Neural cell (in vitro differentiated cells): Measurements from ENCODE around the gene SNX30. TPM values are rescaled to one million over a fixed set of nuclear protein-coding genes. Genes with fewer than 3 reads are reported as not detected.

ENCODE experiments used
- H2AFZ ChIP-seq: fragments of 200-600, 300-800 bp; sonication (generic), shearing (Covaris generic); 2 replicates; pipeline ENCODE4 v1.6.0; 2014; ENCODE audit warnings: low read depth, mild to moderate bottlenecking, antibody characterized with exemption, low read length, moderate library complexity
- H3F3A ChIP-seq: fragments of 200-600 bp; shearing (Covaris generic); 2 replicates; pipeline ENCODE4 v1.6.1; 2016; ENCODE audit warnings: mild to moderate bottlenecking, moderate library complexity, mixed read lengths, antibody characterized with exemption, low read length; ENCODE audit not compliant: insufficient read depth, poor library complexity, severe bottlenecking
- H3K27ac ChIP-seq: fragments of 200-600, 300-800 bp; sonication (generic), shearing (Covaris generic); 2 replicates; pipeline ENCODE4 v1.5.1; 2014; ENCODE audit warnings: mild to moderate bottlenecking, low read length, moderate library complexity
- H3K27me3 ChIP-seq: fragments of 300-800, 200-600 bp; sonication (generic), shearing (Covaris generic); 2 replicates; pipeline ENCODE4 v1.6.0; 2014; ENCODE audit warnings: mild to moderate bottlenecking, low read depth, low read length, moderate library complexity; ENCODE audit not compliant: insufficient read depth
- H3K36me3 ChIP-seq: fragments of 300-800, 200-600 bp; sonication (generic), shearing (Covaris generic); 2 replicates; pipeline ENCODE4 v1.5.1; 2014; ENCODE audit warnings: mild to moderate bottlenecking, antibody characterized with exemption, low read length, moderate library complexity; ENCODE audit not compliant: insufficient read depth
- H3K4me2 ChIP-seq: fragments of 300-800, 200-600 bp; sonication (generic), shearing (Covaris generic); 2 replicates; pipeline ENCODE4 v1.6.0; 2014; ENCODE audit warnings: mild to moderate bottlenecking, low read length
- H3K4me3 ChIP-seq: fragments of 300-800, 200-600 bp; sonication (generic), shearing (Covaris generic); 2 replicates; pipeline ENCODE4 v1.5.1; 2014; ENCODE audit warnings: mild to moderate bottlenecking, low read length, moderate library complexity
- H3K79me2 ChIP-seq: fragments of 200-600 bp; shearing (Covaris generic); replicated peaks from 2 replicates; pipeline ENCODE4 v1.6.0; 2014; ENCODE audit warnings: mild to moderate bottlenecking, low read length, moderate library complexity; ENCODE audit not compliant: insufficient read depth
- H3K9ac ChIP-seq: fragments of 300-800, 200-600 bp; sonication (generic), shearing (Covaris generic); 2 replicates; pipeline ENCODE4 v1.6.1; 2016; ENCODE audit warnings: mild to moderate bottlenecking, low read length, mixed read lengths
- H3K9me2 ChIP-seq: fragments of 200-600 bp; shearing (Covaris generic); 2 replicates; pipeline ENCODE4 v1.6.1; 2016; ENCODE audit warnings: mild to moderate bottlenecking, low read length, mixed read lengths; ENCODE audit not compliant: insufficient read depth
- H3K9me3 ChIP-seq: fragments of 200-600, 300-800 bp; sonication (generic), shearing (Covaris generic); 2 replicates; pipeline ENCODE4 v1.6.1; 2016; ENCODE audit warnings: mild to moderate bottlenecking, mixed run types, low read length, moderate library complexity, mixed read lengths
- H4K20me1 ChIP-seq: fragments of 200-600 bp; shearing (Covaris generic); 2 replicates; pipeline ENCODE4 v1.6.1; 2016; ENCODE audit warnings: mild to moderate bottlenecking, mixed run types; ENCODE audit not compliant: insufficient read depth
- EP300 ChIP-seq: fragments of 450-650 bp; conservative IDR thresholded peaks from 2 replicates; pipeline ENCODE4 v1.6.1; 2014; ENCODE audit warnings: antibody characterized with exemption, mild to moderate bottlenecking, moderate library complexity; ENCODE audit not compliant: poor library complexity, severe bottlenecking
- EZH2 ChIP-seq: fragments of 200-600, 300-800 bp; shearing (Covaris generic), sonication (generic); IDR thresholded peaks from 2 replicates; pipeline ENCODE4 v1.6.1; 2014; ENCODE audit warnings: antibody characterized with exemption, low read length, borderline replicate concordance, mild to moderate bottlenecking; ENCODE audit not compliant: insufficient read depth, poor library complexity, severe bottlenecking
- MXI1 ChIP-seq: fragments of 450-650 bp; conservative IDR thresholded peaks from 2 replicates; pipeline ENCODE4 v1.6.1; 2014; ENCODE audit warnings: antibody characterized with exemption, mild to moderate bottlenecking; ENCODE audit not compliant: poor library complexity, severe bottlenecking
- POLR2AphosphoS5 ChIP-seq: IDR thresholded peaks from 2 replicates; pipeline ENCODE4 v1.6.1; 2012
- RAD21 ChIP-seq: fragments of 450-650 bp; conservative IDR thresholded peaks from 2 replicates; pipeline ENCODE4 v1.6.1; 2014; ENCODE audit warnings: antibody characterized with exemption, mild to moderate bottlenecking, moderate library complexity
- SMC3 ChIP-seq: fragments of 450-650 bp; conservative IDR thresholded peaks from 2 replicates; pipeline ENCODE4 v1.6.1; 2014; ENCODE audit warnings: antibody characterized with exemption, mild to moderate bottlenecking, moderate library complexity; ENCODE audit not compliant: poor library complexity
- TAF1 ChIP-seq: IDR thresholded peaks from 2 replicates; pipeline ENCODE4 v1.6.1; 2012; ENCODE audit warnings: low read depth
- polyA plus RNA-seq: library from polyadenylated mRNA; depleted of rRNA; stranded (reverse); fragments of >200 nt; gene quantifications from 2 replicates; pipeline ENCODE4 v1.2.3, GENCODE V29; 2014
- TF ChIP-seq, protein P1 (sequence below): IDR thresholded peaks from 2 replicates; pipeline ENCODE4 v1.6.1; 2012; ENCODE audit warnings: borderline replicate concordance
- TF ChIP-seq, protein P2 (sequence below): fragments of 450-650 bp; IDR thresholded peaks from 2 replicates; pipeline ENCODE4 v1.5.1; 2014; ENCODE audit warnings: antibody characterized with exemption, mild to moderate bottlenecking, moderate library complexity; ENCODE audit not compliant: poor library complexity, severe bottlenecking

Gene SNX30
- polyA plus RNA-seq, 1 donor from 2014 or later: 30.0 TPM

DNA sequence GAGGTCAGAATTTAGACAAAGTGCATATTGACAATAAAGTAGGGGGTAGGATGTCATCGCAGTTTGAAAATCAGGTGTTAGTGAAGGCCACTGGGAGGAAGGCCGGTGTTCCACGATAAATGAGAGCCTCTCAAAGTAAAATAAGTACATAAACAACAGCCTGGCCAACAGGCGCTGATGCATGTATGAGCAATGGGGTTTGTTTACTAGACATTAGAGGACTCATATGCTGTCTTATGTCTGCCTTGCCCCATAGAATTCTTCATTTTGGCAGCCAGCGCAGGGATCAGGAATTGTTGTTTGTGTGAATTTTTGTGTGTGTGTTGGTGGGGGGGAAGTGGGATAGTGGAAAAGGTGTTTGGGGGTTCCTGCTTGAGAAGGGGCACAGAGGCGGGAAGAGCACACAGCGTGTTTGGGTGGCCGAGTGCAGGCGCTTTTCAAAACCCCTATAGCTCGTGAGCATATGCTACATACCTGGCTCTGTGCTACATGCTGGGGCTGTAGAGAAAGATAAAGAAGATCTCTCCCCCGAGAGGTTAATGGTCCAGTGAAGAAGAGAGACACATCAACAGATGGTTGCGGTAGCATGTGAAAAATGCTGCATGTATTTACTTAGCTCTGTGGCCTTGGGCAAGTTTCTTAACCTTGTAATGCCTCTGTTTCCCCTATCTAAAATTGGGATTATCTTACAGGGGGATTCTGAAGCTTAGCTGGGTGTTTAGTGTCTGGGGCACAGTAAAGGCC lies 11.5 kb downstream of the SNX30 start:
- peaks cover 2% of the 10 kb centered on the region for H3K9me3 ChIP-seq
- H2AFZ ChIP-seq: no peak overlapping the region
- H3K27ac ChIP-seq: no peak overlapping the region
- H3K4me3 ChIP-seq: no peak overlapping the region
- TF ChIP-seq SMC3: no peak
- no peak for TF ChIP-seq MXI1
- TF ChIP-seq RAD21: no peak
- H3K36me3 ChIP-seq: no peaks in the 10 kb centered on the region
- H3K27me3 ChIP-seq: no peaks in the 10 kb centered on the region
- peaks cover 4% of the 10 kb centered on the region for H3K79me2 ChIP-seq
- no peaks in the 10 kb centered on the region for H3F3A ChIP-seq
- H3K9me2 ChIP-seq: no peaks in the 10 kb centered on the region
- no peak overlapping the region for H3K9ac ChIP-seq
- no peak overlapping the region for H3K4me2 ChIP-seq
- H4K20me1 ChIP-seq: no peaks in the 10 kb centered on the region

DNA sequence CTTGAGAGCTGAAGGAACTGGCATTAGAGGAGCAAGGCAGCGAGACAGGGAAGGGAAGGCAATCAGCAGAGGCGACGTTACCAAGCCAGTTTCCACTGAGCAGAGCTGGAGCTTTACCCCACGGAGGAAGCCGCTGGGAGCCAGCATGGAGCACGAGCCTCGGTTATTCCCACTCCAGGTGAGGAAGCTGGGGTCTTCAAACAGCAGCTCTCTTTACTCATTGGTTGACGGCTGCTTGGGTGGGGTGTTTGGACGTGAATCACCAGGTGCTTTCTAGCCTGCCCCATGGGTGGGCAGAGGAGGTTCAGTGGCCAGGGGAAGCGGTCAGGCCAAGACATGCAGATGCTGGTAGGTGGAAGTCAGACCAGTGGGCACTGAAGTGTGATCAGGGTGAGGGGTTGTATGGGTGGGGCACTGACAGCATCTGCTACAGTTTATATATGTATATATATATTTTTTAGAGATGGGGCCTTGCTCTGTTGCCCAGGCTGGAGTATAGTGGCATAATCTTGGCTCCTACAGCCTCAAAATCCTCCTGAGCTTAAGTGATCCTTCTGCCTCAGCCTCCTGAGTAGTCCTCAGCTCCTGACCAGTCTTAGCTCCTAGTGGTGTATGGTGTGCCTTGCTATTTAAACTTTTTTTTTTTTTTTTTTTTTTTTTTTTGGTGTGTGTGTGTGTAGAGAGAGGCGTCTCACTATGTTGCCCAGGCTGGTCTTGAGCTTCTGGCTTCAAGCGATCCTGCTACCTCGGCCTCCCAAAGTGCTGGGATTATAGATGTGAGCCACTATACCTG lies 12.4 kb downstream of the SNX30 start:
- Histone ChIP-seq H3K4me2 (no peak overlapping the region), H2AFZ (no peak overlapping the region), H3K9me3 (peaks cover 2% of the 10 kb centered on the region), H3K27me3 (no peaks in the 10 kb centered on the region), H3K79me2 (peaks cover 4% of the 10 kb centered on the region), H4K20me1 (no peaks in the 10 kb centered on the region), H3F3A (no peaks in the 10 kb centered on the region), H3K36me3 (peaks cover under 1% of the 10 kb centered on the region), H3K27ac (no peak overlapping the region), H3K9ac (no peak overlapping the region), H3K9me2 (no peaks in the 10 kb centered on the region), H3K4me3 (no peak overlapping the region)
- TF ChIP-seq EP300 (no peak), POLR2AphosphoS5 (no peak), MXI1 (no peak), RAD21 (no peak), EZH2 (no peak), SMC3 (no peak), TAF1 (no peak)
- TF ChIP-seq, protein P1, sequence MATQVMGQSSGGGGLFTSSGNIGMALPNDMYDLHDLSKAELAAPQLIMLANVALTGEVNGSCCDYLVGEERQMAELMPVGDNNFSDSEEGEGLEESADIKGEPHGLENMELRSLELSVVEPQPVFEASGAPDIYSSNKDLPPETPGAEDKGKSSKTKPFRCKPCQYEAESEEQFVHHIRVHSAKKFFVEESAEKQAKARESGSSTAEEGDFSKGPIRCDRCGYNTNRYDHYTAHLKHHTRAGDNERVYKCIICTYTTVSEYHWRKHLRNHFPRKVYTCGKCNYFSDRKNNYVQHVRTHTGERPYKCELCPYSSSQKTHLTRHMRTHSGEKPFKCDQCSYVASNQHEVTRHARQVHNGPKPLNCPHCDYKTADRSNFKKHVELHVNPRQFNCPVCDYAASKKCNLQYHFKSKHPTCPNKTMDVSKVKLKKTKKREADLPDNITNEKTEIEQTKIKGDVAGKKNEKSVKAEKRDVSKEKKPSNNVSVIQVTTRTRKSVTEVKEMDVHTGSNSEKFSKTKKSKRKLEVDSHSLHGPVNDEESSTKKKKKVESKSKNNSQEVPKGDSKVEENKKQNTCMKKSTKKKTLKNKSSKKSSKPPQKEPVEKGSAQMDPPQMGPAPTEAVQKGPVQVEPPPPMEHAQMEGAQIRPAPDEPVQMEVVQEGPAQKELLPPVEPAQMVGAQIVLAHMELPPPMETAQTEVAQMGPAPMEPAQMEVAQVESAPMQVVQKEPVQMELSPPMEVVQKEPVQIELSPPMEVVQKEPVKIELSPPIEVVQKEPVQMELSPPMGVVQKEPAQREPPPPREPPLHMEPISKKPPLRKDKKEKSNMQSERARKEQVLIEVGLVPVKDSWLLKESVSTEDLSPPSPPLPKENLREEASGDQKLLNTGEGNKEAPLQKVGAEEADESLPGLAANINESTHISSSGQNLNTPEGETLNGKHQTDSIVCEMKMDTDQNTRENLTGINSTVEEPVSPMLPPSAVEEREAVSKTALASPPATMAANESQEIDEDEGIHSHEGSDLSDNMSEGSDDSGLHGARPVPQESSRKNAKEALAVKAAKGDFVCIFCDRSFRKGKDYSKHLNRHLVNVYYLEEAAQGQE: no peak
- TF ChIP-seq, protein P2, sequence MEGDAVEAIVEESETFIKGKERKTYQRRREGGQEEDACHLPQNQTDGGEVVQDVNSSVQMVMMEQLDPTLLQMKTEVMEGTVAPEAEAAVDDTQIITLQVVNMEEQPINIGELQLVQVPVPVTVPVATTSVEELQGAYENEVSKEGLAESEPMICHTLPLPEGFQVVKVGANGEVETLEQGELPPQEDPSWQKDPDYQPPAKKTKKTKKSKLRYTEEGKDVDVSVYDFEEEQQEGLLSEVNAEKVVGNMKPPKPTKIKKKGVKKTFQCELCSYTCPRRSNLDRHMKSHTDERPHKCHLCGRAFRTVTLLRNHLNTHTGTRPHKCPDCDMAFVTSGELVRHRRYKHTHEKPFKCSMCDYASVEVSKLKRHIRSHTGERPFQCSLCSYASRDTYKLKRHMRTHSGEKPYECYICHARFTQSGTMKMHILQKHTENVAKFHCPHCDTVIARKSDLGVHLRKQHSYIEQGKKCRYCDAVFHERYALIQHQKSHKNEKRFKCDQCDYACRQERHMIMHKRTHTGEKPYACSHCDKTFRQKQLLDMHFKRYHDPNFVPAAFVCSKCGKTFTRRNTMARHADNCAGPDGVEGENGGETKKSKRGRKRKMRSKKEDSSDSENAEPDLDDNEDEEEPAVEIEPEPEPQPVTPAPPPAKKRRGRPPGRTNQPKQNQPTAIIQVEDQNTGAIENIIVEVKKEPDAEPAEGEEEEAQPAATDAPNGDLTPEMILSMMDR: no peak
